ENCODE measurements around the gene KCMF1. TPM values are rescaled to one million over a fixed set of nuclear protein-coding genes. Genes with fewer than 3 reads are reported as not detected.

The KCMF1 gene
- total RNA-seq, 2 experiments from 2014 or later: 96.3 to 96.4 TPM

GRCh38 chr2:85091838-85092237, 120.9 kb downstream of the KCMF1 start:
- CTCF ChIA-PET: no interaction called here
- POLR2A ChIA-PET: no interaction called here

- ChIA-PET CTCF (no interaction called here), POLR2A (no interaction called here)
Observed at GRCh38 chr2:85095094-85095493, 124.1 kb downstream of the KCMF1 start.

GRCh38 chr2:85096616-85097015, 125.7 kb downstream of the KCMF1 start:
- POLR2A ChIA-PET: no interaction called here
- CTCF ChIA-PET: no interaction called here

- ChIA-PET POLR2A (no interaction called here), CTCF (no interaction called here)
Observed at GRCh38 chr2:85104228-85104627, 133.3 kb downstream of the KCMF1 start.

DNA sequence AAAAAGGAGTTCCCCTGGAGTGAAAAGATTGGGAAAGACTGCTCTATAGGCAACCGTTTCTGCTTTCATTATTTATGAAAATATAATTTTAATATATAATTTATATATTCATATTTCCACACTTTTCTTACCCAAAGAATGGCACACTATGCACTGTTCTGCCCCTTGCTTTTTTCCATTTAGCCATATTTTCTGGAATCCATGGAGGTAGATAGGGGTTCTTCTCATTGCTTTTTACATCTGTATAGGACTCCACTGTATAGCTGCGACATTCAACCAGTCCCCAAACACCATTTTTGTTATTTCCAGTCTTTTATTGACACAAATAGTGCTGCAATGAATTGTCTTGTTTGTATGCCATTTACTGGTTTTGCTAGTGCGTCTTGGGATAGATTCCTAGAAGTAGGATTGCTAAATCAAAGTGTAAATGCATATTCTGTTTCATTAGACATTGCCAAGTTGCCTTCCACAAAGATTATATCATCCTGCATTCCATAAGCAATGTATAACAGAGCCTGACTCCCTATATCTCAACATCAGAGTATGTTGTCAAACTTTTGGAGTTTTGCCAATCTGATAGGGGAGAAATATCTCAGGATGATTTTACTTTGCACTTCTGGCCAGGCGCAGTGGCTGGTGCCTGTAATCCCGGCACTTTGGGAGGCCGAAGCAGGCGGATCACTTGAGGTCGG, 135.7 kb downstream of the KCMF1 start:
- CTCF ChIA-PET: no interaction called here
- POLR2A ChIA-PET: no interaction called here

Other genes starting within 250 kb of the KCMF1 start
- gene TRABD2A, start 90.1 kb upstream of the KCMF1 start, total RNA-seq: 10 to 100 TPM; 28.5 to 28.6 TPM
- gene TMSB10, start 65.5 kb upstream of the KCMF1 start, total RNA-seq: 1,000 to 10,000 TPM; 1,288 to 1,305 TPM
- not detected for gene TCF7L1, start 162.2 kb downstream of the KCMF1 start, total RNA-seq